Measurements from ENCODE around the gene PHLDA1.
"Not testable (repeated sequence)": the region's sequence is repeated elsewhere in the genome, so short reads cannot be mapped to it uniquely, and the experiment has no call there.

PHLDA1 gene

DNA sequence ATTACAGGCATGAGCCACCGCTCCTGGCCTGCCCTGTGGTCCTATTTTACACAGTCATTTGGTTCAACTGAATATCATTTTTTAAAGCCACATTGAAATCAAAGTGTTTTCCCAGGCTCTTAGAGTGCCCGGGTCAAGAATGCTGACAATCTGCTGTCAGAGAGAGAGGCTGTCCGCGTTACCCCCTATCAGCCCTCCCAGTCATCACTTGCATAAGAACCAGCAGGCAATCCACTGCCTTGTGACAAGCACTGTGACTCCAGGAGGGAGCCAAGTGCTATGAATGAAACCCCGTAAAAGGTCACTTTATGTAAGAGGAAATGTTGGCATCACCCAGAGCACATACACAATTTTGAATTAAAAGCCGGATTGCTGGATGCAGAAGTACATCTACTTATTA is 13.5 kb downstream of the PHLDA1 start:
- DNase-seq, result no peak

DNA sequence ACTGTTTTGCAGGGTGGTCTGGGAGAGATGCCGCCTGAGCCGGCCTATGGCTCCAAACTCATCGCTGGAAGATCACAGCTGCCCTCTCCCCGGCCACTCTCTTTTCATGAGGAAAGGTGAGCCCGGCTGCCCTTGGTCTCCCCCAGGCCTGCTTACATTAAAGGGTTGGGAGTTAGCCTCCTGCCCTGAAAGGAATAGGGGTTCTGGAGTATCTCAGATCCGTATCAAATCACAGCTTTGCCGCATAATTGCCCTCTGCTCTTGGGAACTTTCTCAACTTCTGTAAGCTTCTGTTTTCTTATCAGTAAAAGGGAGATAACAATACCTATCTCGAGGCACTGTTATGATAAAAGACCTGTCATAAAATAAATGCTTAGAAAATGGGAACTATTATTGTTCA is 17.6 kb downstream of the PHLDA1 start:
- no peak for DNase-seq

DNA sequence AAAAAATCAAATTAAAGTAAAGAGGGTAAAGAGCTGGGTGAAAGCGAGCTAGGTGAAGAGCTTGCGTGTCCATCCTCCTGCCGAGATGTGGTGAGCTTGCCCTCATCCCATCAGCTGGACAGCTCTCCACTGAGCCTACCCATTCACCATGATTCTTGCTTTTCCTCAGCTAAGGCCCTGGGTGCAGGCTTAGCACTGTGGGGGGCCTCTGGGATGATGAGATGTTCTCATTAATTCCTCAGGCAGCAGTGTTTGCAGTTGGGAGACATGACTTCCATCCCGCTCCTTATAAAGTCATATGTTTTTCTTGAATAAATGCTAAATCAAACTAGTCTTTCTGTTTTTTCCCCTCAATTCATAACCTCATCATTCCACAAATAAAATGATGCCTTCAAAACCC is 18.0 kb downstream of the PHLDA1 start:
- DNase-seq, result no peak

DNA sequence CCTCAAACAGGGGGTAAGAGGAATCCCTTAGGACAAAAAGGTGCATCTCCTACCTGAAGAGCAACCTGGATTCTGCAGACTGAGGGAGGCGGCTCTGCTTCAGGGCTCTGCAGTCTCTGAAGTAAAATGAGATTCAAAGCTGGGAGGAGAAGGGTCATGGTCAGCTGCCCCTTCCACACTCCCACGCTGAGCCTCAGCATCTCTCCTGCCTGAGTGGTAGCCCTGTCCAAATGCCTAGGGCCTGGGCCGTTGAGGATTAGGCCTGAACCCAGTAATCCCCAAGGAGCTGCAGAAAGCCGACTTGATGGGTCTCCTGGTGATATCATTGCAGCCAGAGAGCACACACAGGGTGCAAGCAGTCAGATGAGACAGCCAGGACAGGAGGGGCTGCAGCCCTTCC is 18.9 kb downstream of the PHLDA1 start:
- DNase-seq, result no peak

DNA sequence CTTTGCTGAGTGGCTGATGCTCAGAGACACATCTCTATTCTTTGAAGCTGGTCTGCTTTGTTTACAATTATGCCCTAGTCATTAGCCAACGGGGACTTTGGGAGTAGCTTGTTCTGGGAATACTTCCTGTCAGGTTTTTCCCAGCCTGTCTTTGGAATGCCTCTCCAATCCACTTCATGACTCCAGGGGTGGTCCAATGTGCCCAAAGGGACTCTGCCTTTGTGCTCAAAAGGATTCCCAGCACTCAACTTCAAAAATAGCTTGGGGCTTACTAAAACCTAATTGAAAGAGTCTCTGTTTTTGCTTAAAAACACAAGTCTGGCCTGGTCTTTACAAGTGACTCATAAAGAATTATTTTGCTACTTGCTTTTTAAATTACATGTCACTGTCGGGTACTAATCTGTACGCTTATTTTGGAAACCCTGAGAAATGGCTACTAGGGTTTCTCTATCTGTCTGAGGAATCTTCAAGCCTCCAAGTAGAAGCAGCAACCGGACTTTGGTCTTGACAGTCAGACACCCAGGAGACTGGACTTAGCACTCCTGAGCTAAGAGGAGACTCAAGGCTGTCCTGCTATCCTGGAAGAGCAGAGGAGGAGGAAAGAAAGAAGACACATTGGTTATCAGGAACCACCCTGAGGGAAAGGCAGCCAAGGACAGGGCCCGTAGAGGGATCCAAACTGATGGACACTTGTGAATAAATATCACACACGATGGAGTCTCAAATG is 20.7 kb downstream of the PHLDA1 start:
- no peak for DNase-seq

DNA sequence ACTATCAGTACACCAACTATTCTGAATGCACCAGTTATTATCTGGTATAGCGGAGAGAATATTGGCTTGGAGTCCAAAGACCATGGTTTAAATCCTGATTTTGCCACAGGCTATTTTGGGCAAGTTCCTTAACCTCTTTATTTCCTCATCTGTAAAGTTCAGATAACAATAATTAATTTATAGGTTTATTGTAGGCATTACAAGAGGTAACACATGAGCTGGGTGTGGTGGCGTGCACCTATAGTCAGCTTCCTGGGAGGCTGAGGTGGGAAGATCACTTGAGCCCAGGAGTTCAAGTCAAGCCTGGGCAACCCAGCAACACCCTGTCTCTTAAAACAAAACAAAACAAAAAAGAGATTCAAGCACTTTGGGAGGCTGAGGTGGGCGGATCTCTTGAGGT is 23.1 kb downstream of the PHLDA1 start:
- DNase-seq, result no peak

DNA sequence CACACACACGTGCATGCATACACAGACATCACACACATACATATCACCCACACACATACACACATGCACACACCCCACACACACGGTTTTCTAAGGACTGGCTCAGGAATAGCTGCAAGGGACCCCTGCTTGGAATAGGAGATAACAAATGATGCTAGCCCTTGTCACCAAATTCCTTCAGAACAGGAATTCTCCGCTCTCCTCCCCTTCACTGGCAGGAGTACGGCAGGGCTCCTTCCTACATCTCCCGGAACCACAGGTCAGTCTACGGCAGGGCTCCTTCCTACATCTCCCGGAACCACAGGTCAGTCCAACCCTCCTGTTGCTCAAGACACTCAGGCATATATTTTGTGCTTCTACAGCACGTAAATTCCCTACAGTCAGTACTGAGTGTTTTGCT is 23.9 kb downstream of the PHLDA1 start:
- DNase-seq, result no peak

DNA sequence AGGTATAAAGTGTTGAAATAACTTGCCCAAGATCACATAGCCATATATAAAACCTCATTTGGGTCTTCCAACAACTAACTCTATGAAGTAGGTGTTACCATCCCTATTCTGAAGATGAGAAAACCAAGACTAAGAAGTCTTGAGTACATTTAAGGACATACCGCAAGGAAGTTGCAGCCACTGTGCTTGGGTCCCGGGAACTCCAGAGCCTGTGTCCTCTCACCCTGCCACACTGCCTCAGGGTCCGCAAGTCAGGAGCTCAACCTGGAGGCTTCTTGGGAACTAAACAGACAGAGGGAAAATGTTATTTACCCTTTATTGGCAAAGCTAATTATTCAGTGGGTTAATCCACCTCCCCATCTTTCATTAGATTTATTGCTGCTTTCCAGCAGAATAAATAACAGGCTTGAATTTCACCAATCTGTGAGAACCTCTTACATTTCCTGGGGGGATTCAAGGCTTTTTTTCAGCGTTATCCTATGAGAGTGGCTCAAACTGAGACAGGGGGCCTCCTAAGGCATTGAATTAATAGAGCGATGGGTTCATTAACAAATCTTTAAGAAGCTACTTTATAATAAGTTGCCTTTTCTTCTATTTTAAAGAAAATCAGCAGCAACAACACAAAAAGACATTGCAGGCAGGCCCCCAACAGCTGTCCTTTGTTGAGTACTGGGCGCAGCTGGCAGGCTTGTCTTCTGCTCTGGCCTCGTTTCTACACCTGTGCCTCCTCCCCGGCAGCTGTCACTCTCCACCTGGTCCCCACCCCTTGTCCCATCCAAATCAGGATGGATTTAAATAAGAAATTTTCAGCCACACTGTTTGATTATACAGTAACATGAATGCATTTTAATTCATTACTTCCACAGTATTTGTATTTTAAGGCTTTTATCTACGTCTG is 25.3 kb downstream of the PHLDA1 start:
- DNase-seq, result no peak

DNA sequence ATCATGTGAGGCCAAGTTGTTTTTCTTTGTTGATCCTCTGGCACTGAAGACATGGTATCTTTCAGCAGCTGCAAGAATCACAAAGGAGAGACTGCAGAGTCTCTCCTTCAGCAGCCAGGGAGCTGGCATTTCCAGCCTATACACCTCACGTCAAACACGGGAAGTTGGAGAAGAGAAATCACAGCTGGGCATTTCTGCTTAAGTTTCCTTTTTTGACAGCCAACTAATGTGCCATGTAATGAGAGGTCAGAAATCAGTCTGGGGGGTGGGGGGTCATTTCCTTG is 28.3 kb downstream of the PHLDA1 start:
- no peak for DNase-seq

DNA sequence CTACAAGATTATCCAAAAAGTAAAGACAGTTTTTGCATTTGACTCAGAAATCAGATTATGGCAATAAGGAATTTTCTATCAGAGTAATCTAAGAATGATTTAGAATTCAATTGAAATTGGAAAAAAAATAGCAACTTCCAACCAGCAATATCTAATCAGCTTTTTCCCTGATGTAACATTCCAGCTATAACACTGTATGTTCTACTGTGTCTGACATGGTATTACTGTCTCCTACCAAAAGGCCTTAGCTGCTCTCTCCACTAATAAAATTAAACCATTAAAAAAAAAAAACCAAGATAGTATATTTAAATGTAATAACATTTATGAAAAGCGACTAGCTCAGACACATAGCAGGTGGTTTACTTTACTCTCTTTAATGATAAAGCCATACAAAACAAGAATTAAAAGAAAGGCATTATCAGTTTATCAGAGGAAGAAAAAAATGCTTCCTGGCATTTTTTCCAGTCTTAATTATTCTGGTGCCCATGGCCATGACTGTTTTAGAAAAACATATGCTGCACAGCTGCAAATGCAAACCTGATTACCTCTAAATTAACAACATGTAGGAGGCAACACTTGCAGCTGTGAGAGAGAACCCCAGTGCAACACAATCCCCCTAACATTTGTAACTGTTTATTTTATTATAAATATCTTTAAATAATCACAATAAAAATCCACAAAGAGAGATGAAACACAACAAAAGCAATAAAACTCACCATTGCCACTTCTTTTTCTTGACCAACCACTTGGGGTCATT is 28.8 kb downstream of the PHLDA1 start:
- no peak for DNase-seq

DNA sequence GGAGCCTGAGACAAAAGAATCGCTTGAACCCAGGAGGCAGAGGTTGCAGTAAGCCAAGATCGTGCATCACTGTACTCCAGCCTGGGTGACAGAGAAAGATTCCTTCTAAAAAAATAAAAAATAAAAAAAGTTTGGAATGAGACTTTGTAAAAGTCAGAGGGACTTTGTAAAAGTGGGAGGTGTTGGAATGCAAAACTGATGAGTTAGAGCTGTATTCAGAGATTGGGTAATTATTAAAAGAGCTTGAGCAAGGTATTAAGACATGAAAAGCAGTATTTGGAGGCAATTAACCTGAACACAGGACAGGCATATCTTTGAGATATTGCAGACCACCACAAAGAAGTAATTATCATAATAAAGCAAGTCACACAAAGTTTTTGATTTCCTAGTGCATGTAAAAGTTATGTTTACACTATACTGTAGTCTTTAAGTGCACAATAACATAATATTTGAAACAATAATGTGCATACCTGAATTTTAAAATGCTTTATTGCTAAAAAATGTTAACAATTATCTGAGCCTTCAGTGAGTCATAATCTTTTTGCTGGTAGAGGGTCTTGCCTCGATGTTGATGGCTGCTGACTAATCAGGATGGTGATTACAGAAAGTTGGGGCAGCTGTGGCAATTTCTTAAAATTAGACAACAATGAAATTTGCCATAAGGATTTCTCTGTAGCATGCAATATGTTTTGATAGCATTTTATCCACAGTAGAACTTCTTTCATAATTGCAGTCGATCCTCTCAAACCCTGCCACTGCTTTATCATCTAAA is 33.1 kb downstream of the PHLDA1 start:
- DNase-seq, result no peak

DNA sequence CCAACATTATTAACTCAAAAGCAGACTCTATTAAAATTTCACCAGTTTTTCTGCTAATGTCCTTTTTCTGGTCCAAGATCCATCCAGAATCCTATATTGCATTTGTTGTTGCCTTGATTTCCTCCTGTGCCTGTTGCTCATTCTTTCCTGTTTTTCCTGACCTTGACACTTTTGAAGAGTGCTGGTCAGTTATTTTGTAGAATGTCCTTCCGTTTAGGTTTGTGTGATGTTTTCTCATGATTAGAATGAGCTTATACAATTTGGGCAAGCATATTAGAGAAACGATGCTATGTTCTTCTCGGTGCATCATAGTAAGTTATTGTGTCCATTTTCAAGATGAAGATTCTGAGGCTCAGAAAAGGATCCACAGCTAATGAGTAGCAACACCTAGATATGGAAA is 33.9 kb downstream of the PHLDA1 start:
- DNase-seq, result no peak

DNA sequence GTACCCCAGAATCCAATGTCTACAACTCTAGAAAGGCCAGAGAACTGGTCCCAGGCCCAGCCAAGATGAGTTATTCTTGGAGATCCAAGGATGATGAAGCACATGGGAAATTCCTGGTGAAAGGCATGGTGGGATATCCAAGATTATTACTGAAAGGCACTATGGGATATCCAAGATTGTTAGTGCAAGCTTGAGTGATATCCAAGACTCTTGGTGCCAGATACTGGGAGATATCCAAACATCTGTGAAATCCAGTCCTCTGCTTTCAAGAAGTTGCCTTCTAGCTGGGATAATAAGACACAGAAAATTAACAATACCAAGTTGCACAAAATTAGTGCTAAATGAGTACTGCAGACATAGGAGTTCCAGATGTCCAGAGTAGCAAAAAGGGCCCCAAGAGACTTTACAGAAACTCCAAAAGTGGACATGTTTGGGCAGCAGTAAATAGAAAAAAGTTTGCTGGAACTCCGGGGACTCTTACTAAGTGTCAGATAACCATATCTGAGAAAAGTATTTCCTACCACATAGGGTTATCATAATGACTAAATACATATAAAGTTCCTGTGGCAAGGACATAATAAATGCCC is 34.6 kb downstream of the PHLDA1 start:
- no peak for DNase-seq

DNA sequence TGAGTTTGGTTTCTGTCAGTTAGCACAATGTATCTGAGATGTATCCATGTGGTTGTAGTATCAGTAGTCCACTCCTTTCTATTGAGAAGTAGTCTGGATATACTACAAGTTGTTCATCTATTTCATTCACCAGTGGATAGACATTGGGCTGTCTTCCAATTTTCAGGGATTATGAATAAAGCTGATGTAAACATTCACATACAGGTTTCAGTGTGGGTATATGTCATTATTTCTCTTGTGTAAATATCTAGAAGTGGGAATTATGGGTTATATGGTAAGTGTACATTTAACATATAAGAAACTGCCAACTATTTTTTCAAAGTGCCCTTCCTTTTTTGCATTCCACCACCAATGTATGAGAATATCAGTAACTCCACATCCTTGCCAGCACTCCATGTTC is 35.9 kb downstream of the PHLDA1 start:
- no peak for DNase-seq

DNA sequence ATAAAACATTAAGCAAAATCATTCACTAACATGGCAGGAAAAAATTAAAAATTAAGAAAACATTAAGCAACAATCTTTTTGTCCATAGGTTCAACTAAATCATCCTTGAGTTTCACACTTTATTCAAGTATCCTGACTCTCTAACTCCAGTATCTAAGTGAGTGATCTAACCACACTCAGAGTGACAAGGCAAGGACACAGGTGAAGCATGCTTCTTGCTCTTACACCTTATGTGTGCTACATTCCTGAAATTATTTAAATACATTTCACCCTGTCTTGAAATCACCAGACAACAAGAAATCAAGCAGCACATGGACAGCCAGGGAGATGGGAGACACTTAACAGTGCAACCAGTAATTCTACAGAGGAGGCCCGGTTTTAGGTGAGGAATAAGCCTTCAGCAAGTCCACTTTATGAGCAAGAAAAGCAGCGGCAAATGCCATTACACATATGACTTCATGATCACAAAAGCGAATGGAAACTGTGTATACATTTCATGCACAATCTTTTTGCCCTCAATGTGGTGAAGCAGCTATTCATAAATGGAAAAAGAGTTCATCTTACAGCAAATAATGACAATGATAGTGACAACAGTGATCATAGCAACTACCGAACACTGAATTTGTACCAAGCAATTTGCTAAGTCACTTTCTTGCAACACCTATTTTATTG is 37.4 kb downstream of the PHLDA1 start:
- DNase-seq, result peak in 1 of 5 experiments; percentile 74

DNA sequence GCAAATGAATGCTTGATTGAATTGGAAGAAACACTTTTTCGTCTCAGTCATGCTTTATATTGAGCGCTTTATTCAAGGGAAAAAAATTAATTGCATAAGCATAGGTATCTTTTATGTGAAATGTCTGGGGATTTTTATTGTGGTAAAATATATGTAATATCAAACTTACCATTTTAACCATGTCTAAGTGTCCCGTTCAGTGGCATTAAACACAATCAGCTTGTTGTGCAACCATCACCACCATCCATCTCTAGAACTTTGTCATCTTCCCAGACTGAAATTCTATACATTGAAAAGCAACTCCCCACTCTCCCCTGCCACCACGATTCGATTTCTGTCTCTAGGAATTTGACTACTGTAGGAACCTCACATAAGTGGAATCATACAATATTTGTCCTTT is 39.8 kb downstream of the PHLDA1 start:
- DNase-seq, result no peak

DNA sequence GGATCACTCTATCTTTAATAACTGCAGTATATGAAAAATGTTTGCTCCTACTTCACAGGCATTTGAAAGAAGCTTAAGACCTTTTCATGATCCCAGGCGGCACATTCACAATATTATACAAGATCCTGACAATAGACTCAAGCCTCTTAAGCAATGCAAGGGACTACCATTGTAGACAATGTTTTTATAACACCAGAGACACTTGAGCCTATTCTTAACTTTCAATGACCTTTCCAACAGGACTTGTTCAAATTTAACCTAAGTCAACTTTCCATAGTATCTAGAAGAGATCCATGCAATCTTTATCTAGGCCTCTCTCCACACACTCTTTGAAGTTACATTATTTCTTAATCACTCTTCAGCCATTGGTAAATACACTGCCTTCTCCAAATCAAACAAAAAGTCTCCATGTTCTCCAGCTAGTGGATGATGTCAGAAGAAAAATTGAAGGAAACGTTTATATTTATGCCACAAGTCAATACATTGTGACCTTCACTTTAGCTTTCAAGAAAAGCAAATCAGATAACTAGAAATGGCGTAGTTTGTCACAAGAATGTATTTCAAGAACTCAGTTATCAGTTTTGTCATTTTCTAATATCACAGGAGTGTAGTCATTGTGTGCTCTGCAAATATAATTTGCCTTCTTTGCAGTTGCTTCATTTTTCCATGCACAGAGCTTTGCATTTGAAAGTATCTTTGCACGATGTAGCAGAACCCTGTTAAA is 41.2 kb downstream of the PHLDA1 start:
- DNase-seq, result no peak

DNA sequence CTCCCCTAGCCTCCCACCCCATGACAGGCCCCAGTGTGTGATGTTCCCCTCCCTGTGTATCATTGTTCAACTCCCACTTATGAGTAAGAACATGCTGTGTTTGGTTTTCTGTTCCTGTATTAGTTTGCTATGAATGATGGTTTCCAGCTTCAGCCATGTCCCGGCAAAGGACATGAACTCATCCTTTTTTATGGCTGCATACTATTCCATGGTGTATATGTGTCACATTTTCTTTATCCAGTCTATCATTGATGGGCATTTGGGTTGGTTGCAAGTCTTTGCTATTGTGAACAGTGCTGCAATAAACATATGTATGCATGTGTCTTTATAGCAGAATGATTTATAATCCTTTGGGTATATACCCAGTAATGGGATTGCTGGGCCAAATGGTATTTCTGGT is 43.9 kb downstream of the PHLDA1 start:
- not testable (repeated sequence) for DNase-seq

DNA sequence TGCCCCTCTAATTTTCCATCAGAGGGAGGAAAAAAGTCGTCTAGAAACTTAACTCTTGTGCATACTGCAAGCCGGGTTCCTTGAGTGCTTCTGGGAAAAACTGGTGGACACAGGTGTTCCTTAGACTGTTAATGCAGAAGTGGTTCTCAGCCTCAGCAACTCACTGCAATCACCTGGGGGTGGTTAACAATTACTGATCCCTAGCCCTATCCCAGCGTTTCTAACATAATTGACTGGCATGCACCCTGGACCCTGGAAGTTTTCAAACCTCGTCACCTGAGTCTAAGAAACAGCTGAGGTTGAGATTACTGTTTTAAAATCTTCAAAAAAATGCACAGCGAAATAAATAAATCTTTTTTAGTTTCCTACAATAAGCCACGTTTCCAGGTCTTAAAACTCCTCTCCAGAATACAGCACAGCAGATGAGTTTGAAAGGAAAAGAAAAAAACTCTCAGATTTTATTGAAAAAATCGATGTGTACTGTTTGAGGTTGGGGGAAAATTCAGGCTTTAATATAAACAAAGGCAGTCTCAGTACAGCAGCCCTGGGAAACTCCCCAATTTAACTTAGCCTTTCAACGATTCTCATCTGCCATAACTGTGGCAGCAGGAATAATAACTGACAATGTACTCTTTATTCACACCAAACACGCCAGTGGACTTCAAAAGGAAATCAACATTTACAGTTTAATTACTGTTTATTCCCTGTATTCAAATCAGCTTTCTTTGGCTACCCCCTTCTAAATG is 45.4 kb downstream of the PHLDA1 start:
- no peak for DNase-seq

DNA sequence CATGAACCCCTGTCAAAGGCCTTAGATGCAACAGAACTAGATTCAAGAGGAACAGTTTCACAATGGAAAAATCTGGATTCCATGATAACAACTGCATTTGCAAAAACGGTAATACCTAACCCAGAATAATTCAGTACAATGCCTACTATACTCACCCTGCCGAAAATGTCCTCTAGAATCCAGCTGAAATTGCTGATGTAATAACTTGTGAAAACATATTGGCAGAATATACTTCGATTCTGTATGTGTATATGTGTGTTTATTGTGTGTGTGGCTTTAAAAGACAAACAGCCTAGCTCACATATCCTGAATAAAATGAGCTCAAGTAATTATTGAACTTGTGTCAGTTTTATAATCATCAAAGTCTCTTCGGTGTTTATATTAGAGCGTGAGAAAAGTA is 46.0 kb downstream of the PHLDA1 start:
- no peak for DNase-seq

Measured in T-helper 2 cell (primary cell).